Mucosa of descending colon (tissue), 3 donors: ENCODE results near the gene SLC37A3. TPM values are rescaled to one million over a fixed set of nuclear protein-coding genes. Genes with fewer than 3 reads are reported as not detected.
"Not testable (repeated sequence)": the region's sequence is repeated elsewhere in the genome, so short reads cannot be mapped to it uniquely, and the experiment has no call there.

Experiments
- ATAC-seq: fragments of 200-7000 bp; cut with Tn5 transposase; one replicate; pipeline ENCODE4 v1.9.1; 2020; ENCODE audit warnings: mild to moderate bottlenecking, moderate library complexity
- DNase-seq, 3 donors: peaks; one replicate each; pipeline ENCODE4 v3.0.0-alpha.2; 2020
- H3K36me3 ChIP-seq: fragments of 200-600 bp; one replicate; pipeline ENCODE4 v1.8.0; 2021; ENCODE audit warnings: low read depth, mild to moderate bottlenecking
- H3K4me1 ChIP-seq: fragments of 200-600 bp; one replicate; pipeline ENCODE4 v1.8.0; 2021; ENCODE audit warnings: low read depth, mild to moderate bottlenecking
- H3K4me3 ChIP-seq: fragments of 200-600 bp; one replicate; pipeline ENCODE4 v1.8.0; 2021; ENCODE audit warnings: mild to moderate bottlenecking
- H3K9me3 ChIP-seq: fragments of 200-600 bp; one replicate; pipeline ENCODE4 v1.8.0; 2021; ENCODE audit warnings: mild to moderate bottlenecking
- intact Hi-C, 2 donors: fragments of 100-400 bp; cut with DNase I in 1 of 2; cut with micrococcal nuclease in 1 of 2; formaldehyde crosslinking; loops; one replicate each; pipeline versions ENCODE4 v1.11.0 to v1.11.1; 2022; cut with DNase I, micrococcal nuclease
- total RNA-seq, 3 donors: library from RNA; stranded (reverse); fragmentation: NEBNext Ultra II Directional in 2 of 3; extraction: Animal tissue kit (Norgen Biotek cat#: 25700) in 2 of 3; gene quantifications; one replicate each; pipeline versions ENCODE4 v1.2.1 to v1.2.4, GENCODE V29; 2021 to 2023
- TF ChIP-seq, protein P1 (sequence below): fragments of 200-600 bp; IDR thresholded peaks from one replicate; pipeline ENCODE4 v1.8.0; 2022; ENCODE audit warnings: antibody characterized with exemption, mild to moderate bottlenecking
- donor health status: DM: no; HTN: no; CAD: no; lungs with moderate emphysema.
- donor health status: DM: no; HTN: no; CAD: no.
- donor health status: DM: no; HTN: yes; CAD: no.

Gene SLC37A3
- total RNA-seq, 3 donors from 2014 or later: 49.0 to 68.6 (median 55.8) TPM

DNA sequence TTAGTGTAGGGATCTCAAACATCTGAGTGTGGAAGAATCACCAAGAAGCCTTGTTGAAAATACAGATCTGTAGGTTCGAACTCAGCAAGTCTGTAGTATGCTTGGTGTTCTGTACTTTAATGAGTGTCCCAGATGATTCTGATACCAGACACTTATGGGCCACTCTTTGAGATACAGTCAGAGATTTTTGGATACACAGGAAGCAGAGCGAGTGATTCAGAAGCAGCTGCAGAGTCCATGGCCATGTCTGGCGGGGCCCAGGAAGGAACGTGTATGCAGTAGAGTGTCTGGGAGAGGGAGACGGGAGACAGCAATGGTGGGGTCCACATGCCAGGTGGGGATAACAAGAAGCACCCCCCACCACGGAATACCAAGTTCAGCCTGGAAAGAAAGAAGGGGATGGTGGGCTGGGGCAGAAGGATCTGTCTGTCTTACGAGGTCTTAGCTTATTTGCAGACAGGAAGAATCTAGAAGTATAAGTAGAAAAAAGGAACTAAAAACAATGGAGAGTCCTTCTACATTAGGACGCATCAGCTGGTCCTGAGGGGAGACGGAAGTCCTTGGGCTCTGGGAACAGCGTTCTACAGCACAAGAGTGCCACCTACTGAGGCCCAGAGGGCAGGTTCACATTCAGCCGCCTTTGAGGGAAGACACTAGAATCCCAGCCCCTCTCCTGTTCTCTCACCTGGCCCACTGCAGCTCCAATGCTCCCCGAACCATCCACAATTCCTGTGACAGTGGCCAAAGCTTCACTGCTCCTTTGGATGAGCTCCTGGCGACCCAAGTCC is 55.4 kb downstream of the SLC37A3 start:
- DNase-seq: peak in 2 of 3 donors; percentile 58 to 63
- Histone ChIP-seq H3K4me1 (peaks cover 9% of the 10 kb centered on the region), H3K4me3 (no peak overlapping the region), H3K9me3 (no peaks in the 10 kb centered on the region), H3K36me3 (no peaks in the 10 kb centered on the region)
- peak; percentile 70 for ATAC-seq
- intact Hi-C loops: no loop called here
- TF ChIP-seq, protein P1, sequence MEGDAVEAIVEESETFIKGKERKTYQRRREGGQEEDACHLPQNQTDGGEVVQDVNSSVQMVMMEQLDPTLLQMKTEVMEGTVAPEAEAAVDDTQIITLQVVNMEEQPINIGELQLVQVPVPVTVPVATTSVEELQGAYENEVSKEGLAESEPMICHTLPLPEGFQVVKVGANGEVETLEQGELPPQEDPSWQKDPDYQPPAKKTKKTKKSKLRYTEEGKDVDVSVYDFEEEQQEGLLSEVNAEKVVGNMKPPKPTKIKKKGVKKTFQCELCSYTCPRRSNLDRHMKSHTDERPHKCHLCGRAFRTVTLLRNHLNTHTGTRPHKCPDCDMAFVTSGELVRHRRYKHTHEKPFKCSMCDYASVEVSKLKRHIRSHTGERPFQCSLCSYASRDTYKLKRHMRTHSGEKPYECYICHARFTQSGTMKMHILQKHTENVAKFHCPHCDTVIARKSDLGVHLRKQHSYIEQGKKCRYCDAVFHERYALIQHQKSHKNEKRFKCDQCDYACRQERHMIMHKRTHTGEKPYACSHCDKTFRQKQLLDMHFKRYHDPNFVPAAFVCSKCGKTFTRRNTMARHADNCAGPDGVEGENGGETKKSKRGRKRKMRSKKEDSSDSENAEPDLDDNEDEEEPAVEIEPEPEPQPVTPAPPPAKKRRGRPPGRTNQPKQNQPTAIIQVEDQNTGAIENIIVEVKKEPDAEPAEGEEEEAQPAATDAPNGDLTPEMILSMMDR: no peak

DNA sequence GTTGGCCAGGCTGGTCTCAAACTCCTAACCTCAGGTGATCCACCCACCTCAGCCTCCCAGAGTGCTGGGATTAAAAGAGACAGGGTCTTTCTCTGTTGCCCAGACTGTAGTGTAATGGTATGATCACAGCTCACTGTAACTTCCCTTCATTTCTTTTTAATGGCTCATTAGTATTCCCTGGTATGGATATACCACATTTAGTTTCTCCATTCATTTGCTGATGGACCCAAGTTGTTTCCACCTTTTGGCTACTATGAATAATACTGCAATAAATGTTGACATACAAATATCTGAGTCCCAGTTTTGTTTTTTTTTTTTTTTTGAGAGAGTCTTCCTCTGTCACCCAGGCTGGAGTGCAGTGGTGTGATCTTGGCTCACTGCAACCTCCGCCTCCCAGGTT is 59.4 kb downstream of the SLC37A3 start:
- H3K36me3 ChIP-seq, DNase-seq, H3K4me1 ChIP-seq, H3K9me3 ChIP-seq, ATAC-seq, intact Hi-C loops, H3K4me3 ChIP-seq: not testable (repeated sequence)

DNA sequence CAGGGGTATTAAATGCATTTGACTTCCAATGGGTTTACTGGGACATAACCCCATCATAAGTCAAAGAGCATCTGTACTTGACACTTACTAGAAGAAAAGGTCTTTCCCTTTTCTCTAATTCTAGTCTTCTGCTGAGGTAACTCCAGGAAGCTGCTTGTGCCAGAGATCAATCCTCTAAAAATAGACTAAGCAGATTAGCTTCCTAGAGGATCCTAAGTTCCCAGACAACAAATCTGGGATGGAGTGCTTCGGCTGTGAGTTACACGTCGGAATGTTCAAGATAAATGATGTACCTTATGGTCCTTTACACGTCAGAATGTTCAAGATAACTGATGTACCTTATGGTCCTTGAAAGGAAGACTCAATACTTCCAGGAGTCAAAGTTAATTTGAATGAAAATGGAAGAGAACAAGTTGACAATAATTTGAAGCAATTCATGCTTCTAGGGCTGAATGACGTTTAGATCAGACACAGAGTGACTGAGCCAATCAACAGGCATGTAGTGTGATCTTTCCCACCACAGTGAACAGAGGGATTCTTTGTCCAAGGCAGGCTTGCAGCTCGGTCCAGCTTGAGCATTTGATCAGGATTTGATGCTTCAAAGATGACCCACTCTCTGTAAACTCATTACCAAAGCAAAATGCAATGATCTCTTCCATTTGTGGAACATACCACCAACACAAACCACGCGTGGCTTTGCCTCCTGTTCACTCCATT is 63.8 kb downstream of the SLC37A3 start:
- ATAC-seq (no peak), DNase-seq (no peak)
- TF ChIP-seq, protein P1: no peak
- peaks cover 7% of the 10 kb centered on the region for H3K4me1 ChIP-seq
- H3K4me3 ChIP-seq: no peak overlapping the region
- no peaks in the 10 kb centered on the region for H3K36me3 ChIP-seq
- H3K9me3 ChIP-seq: no peaks in the 10 kb centered on the region
- intact Hi-C loops: no loop called here

DNA sequence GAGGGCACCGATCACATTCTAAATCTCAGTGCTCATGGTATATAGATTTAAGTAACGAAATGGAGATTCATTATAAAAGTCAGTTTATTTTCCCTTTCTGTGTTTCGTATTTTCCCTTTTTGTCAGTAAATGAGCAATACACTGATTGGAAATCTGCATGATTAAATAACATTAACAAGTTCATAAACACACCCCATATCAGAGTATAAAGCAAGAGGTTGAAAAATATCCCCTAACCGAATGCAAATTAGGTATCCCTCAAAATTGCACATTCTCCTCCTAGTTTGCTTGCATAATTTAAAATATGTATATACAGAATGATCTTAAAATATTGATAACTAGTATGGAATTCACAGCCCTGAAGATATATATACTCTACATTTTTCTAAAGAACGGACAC is 64.6 kb downstream of the SLC37A3 start:
- ATAC-seq (no peak), DNase-seq (no peak)
- intact Hi-C loops: no loop called here
- Histone ChIP-seq H3K4me1 (peaks cover 8% of the 10 kb centered on the region), H3K36me3 (no peaks in the 10 kb centered on the region), H3K4me3 (no peak overlapping the region), H3K9me3 (no peaks in the 10 kb centered on the region)
- TF ChIP-seq, protein P1: no peak

DNA sequence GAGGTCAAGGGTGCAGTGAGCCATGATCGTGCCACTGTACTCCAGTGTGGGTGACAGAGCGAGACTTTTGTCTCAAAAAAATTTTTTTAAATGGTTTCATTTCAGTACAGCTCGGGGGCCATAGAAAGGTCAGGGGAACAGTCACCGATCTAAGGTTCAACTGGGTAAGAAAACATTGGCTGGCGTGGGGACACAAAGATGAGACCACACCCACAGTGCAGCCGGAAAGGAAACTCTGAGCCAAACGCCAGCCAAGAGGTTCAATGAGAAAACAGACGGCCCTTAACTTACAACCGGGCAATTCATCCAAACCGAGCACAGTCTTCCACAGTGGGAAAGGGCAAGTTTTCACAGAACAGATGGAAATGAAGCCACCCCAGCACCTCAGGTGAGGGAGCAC is 65.1 kb downstream of the SLC37A3 start:
- DNase-seq: peak in 2 of 3 donors; percentile 54 to 76
- Histone ChIP-seq H3K4me3 (no peak overlapping the region), H3K4me1 (peaks cover 11% of the 10 kb centered on the region), H3K36me3 (no peaks in the 10 kb centered on the region), H3K9me3 (no peaks in the 10 kb centered on the region)
- intact Hi-C loops: no loop called here
- TF ChIP-seq, protein P1: no peak
- ATAC-seq: peak; percentile 89

DNA sequence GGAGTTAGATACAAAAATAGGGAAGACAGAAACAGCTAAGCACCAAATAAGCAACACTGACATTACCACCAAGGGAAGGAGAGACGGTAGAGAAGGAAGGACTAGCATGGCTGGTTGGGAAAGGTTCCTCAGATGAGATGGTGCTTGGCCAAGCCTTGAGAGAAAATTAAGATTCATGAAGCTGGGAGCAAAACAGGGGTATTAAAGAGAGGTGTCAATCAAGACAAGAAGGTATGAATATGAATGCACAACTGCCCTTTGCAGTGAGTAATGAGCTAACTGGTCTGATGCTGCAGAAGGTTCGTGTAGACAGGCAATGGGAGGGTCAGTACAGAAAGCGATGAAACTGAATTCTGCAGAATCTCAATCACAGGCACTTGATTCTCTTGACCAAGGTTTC is 67.7 kb downstream of the SLC37A3 start:
- H3K36me3 ChIP-seq: no peaks in the 10 kb centered on the region
- DNase-seq (no peak), ATAC-seq (no peak)
- no peak overlapping the region for H3K4me3 ChIP-seq
- H3K4me1 ChIP-seq: peaks cover 28% of the 10 kb centered on the region
- no peaks in the 10 kb centered on the region for H3K9me3 ChIP-seq
- intact Hi-C loops: no loop called here
- TF ChIP-seq, protein P1: no peak
